ENCODE data around the gene KRT16. TPM values are rescaled to one million over a fixed set of nuclear protein-coding genes. Genes with fewer than 3 reads are reported as not detected.
"Not testable (repeated sequence)": the region's sequence is repeated elsewhere in the genome, so short reads cannot be mapped to it uniquely, and the experiment has no call there.

Gene KRT16
- total RNA-seq, 2 donors from 2014 or later, result not detected

DNA sequence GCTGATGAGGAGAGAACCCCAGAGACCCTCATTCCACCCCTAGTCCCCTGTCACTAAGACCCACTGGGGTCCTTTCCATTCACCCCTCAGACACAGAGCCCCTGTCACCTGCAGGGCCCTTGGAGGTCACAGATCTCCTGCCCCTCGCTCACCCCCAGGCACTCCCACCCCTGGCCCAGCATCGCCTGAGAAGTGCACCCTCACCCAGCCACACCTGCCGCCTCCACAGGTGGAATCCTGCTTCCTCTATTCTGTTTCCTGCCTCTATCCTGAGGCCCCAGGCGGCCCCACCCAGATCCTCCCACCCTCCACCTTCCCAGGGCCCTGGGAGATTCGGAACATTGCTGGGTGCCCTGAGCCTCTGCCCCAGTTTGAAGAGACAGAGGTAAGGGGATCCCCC is 25.6 kb upstream of the KRT16 start:
- Mint-ChIP-seq H3K4me3 (no peak overlapping the region), H3K4me1 (ENCODE audit: low read depth in 2 of 2) (peaks cover 0 to 2% of the 10 kb centered on the region in 2 donors)

DNA sequence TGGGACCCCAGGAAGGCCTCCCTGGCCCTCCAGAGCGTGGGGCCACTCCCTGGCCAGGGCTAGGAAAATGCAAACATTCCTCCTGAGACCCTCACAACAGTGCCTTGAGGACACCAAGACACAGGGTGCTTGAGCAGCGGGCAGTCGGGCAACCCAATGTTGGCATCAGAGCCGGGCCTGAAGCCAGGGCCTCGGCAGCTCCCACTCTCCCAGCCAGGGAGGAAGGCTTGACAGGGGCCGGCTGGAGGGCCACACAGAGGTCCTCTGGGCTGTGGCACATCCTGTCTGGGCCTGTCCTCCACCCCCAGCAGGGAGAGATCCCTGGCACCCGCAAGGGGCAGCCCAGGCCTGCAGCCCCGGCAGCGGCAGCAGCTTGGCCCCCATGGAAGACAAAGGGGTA is 24.1 kb upstream of the KRT16 start:
- H3K4me1 Mint-ChIP-seq (ENCODE audit: low read depth in 2 of 2), result peaks cover 0 to 2% of the 10 kb centered on the region in 2 donors
- DNase-seq (ENCODE audit: low spot score), result no peak
- H3K4me3 Mint-ChIP-seq, result no peak overlapping the region
- H3K36me3 Mint-ChIP-seq, result no peaks in the 10 kb centered on the region
- no peaks in the 10 kb centered on the region for H3K9me3 Mint-ChIP-seq
- no peak overlapping the region for H3K27ac Mint-ChIP-seq
- no peaks in the 10 kb centered on the region for H3K27me3 Mint-ChIP-seq
- ATAC-seq, result no peak

More for the DNA sequence above, 25.6 kb upstream of the KRT16 start:
- no peaks in the 10 kb centered on the region for H3K36me3 Mint-ChIP-seq
- H3K9me3 Mint-ChIP-seq, result no peaks in the 10 kb centered on the region
- ATAC-seq (no peak), DNase-seq (ENCODE audit: low spot score) (no peak)
- no peaks in the 10 kb centered on the region for H3K27me3 Mint-ChIP-seq
- no peak overlapping the region for H3K27ac Mint-ChIP-seq

DNA sequence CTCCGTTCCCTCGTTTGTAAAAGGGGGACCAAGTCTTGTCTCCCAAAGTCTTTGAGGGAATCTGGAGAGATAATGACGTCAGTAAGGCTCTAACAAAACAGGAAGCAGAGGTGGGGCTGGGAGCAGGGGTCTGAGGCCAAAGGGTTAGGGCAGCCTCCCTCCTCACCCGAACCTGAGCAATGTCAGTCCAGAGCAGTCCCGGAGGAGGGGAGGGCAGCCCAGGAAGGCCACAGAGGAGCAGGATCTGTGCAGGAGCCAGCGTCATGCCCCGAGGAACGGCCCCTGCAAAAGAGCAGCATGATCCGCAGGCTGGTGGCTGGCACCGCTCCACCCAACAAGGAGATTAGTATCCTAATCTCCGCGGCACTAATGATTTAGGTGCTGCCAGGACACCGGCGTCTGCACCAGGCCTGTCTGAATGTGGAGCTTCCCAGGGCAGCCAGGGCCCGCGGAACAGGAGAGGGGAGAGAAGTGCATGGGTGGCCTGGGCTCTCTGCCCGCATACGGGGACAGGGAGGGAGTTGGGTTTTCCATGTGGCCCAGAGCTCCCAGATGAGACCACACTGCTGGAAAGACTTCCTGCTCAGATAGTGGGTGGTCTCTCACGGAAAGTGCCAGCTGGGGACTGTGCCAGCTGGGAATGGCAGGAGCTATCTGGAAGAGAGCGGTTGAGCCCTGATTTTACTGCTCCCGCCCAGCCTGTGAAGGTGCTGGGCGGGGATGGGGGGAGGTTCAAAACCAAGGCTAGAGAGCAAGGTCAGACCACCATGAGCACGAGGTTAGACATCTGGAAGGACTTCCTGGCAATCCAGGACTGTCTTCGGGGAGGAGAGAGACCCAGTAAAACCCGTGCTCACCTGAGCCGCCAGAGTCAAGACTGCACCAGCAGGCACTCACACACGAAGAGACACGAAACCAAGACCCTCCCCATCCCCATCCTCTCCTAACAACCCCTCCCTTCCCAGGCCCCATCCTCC is 22.8 kb upstream of the KRT16 start:
- Mint-ChIP-seq H3K9me3 (no peaks in the 10 kb centered on the region), H3K4me3 (no peak overlapping the region), H3K36me3 (no peaks in the 10 kb centered on the region), H3K27ac (no peak overlapping the region), H3K4me1 (ENCODE audit: low read depth in 2 of 2) (peaks cover 0 to 2% of the 10 kb centered on the region in 2 donors), H3K27me3 (no peaks in the 10 kb centered on the region)
- DNase-seq (ENCODE audit: low spot score), result no peak
- no peak for ATAC-seq

DNA sequence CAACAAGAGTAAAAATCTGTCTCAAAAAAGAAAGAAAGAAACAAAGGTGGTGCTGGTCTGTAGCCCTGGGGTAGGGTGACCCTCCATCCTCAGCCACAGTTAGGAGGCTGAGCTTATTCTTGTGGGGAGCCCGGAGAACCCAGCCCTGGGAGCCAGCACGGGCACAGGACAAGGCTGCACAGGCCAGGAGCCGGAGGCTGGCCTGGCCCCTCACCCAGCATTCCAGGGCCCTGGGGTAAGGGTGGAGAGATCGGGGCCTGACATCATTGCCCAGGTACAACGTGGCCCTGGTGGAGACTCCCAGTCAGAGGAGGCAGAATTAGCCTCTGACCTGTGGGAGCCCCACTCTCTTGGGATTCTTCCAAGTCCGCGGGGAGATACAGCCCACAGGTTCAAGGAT is 22.1 kb upstream of the KRT16 start:
- Mint-ChIP-seq H3K27ac (no peak overlapping the region), H3K36me3 (no peaks in the 10 kb centered on the region), H3K27me3 (no peaks in the 10 kb centered on the region), H3K4me3 (no peak overlapping the region), H3K9me3 (no peaks in the 10 kb centered on the region), H3K4me1 (ENCODE audit: low read depth in 2 of 2) (peaks cover 0 to 2% of the 10 kb centered on the region in 2 donors)
- ATAC-seq (peak; percentile 3 to 13), DNase-seq (ENCODE audit: low spot score) (no peak)

DNA sequence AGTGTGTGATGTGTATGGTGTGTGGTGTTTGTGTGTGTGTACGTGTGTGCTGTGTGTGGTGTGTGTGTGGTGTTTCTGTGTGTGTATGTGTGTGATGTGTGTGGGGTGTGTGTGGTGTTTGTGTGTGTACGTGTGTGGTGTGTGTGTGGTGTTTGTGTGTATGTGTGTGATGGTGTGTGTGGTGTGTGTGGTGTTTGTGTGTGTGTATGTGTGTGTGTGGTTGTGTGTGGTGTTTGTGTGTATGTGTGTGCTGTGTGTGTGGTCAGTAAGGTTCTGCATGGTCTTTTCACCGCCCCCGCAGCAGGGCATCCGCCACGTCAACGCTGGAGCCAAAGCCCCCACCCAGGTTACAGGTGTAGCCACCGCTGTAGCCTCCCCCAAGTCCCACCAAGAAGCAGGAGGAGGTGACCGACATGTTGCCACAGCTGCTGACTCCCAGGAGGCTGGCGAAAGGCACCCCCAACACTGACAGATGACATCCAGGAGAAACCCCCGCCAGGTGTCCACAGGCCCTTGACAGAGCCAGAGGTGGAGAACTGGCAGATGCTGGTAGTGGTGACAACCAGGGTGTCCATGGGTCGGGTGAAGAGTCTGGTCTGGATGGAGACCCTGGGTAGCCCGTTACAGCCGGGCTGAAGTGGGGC is 21.1 kb upstream of the KRT16 start:
- ATAC-seq (no peak), DNase-seq (ENCODE audit: low spot score) (no peak)
- H3K27me3 Mint-ChIP-seq, result no peaks in the 10 kb centered on the region
- H3K27ac Mint-ChIP-seq, result no peak overlapping the region
- H3K4me1 Mint-ChIP-seq (ENCODE audit: low read depth in 2 of 2), result no peaks in the 10 kb centered on the region
- H3K36me3 Mint-ChIP-seq, result no peaks in the 10 kb centered on the region
- no peaks in the 10 kb centered on the region for H3K9me3 Mint-ChIP-seq
- no peak overlapping the region for H3K4me3 Mint-ChIP-seq

DNA sequence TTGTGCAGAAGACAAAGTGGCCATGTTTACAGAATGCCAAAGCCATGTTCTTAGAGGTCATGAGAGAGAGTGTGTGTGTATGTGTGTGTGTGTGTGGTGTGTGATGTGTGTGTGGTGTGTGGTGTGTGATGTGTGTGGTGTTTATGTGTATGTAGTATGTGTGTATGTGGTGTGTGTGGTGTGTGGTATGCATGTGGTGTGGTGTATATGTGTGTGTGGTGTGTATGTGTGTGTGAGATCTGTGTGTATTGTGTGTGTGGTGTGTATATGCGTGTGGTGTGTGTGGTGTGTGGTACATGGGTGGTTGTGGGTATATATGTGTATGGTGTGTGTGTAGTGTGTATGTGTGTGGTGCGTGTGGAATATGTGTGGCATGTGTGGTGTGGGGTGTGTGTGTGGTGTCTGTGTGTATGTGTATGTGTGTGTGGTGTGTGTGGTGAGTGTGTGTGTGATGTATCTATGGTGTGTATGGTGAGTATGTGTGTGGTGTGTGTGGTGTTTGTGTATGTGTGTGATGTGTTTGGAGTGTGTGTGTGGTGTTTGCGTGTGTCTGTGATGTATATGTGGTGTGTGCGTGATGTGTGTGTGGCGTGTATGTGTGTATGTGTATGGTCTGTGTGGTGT is 20.0 kb upstream of the KRT16 start:
- Mint-ChIP-seq H3K9me3 (no peaks in the 10 kb centered on the region), H3K27ac (no peak overlapping the region), H3K4me1 (ENCODE audit: low read depth in 2 of 2) (no peaks in the 10 kb centered on the region), H3K27me3 (no peaks in the 10 kb centered on the region), H3K4me3 (no peak overlapping the region), H3K36me3 (no peaks in the 10 kb centered on the region)
- DNase-seq (ENCODE audit: low spot score), result no peak
- no peak for ATAC-seq

DNA sequence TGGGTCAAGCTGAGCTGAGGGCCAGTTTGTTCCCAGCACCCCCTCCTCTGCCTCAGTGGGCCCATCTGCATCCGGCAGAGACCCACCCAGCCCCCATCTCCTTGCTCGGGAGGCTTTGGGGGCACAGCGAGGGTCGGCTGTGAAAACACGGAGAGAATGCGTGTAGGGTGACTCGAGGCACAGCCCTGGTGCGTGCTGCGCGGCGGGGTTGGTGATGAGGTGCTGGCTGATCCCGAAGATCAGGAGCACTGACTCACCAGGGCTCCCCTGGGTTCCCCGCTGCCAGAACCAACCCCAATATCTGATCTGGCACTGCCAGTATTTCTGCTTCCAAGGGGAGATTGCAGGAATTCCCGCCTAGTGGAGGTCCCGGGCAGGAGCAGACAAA is 19.3 kb upstream of the KRT16 start:
- Mint-ChIP-seq H3K9me3 (no peaks in the 10 kb centered on the region), H3K27ac (no peak overlapping the region), H3K4me1 (ENCODE audit: low read depth in 2 of 2) (no peaks in the 10 kb centered on the region), H3K4me3 (no peak overlapping the region), H3K36me3 (no peaks in the 10 kb centered on the region), H3K27me3 (no peaks in the 10 kb centered on the region)
- ATAC-seq, result no peak
- DNase-seq (ENCODE audit: low spot score), result no peak

DNA sequence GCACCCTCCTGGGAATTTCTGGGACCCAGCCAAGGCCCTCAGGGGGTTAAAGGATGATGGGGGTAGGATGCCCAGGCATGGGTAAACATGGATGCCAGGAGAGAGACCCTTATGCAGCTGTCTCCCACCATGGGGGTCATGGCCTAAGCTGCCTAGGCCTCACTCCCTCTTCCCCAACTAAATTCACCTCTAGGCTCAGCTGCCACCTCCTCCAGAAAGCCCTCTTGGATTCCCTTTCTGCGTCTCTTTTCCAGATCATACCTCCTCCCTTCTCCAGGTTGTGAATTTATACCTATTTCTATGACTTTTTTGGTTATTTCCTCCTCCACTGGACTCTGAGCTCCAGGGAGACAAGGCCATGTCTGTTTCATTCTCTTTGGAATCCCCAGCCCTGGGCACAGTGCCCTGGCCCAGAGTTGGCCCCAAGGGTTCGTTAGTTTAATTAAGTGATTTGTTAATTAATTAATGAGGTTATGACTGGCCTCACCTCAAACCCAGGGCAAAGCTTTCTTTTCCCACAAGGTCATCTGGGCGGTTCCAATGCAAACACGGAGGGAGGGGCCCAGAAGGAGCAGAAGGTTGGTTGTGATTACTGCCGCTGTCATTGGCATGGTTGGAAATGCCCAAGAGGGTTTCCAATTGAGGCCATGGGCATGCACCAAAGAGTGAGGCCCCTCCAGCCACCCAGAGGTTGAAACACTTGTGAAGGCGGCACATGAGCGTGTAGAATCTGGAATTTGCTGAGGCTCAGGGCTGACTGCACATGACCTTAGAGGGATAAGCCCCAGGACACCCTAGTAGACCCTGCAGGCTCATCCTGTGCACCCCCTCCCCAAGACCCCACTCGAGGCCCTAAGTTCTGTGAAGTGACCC is 18.7 kb upstream of the KRT16 start:
- ATAC-seq, result no peak
- Mint-ChIP-seq H3K4me3 (no peak overlapping the region), H3K36me3 (no peaks in the 10 kb centered on the region), H3K27me3 (no peaks in the 10 kb centered on the region), H3K4me1 (ENCODE audit: low read depth in 2 of 2) (no peaks in the 10 kb centered on the region), H3K27ac (no peak overlapping the region), H3K9me3 (no peaks in the 10 kb centered on the region)
- no peak for DNase-seq (ENCODE audit: low spot score)

DNA sequence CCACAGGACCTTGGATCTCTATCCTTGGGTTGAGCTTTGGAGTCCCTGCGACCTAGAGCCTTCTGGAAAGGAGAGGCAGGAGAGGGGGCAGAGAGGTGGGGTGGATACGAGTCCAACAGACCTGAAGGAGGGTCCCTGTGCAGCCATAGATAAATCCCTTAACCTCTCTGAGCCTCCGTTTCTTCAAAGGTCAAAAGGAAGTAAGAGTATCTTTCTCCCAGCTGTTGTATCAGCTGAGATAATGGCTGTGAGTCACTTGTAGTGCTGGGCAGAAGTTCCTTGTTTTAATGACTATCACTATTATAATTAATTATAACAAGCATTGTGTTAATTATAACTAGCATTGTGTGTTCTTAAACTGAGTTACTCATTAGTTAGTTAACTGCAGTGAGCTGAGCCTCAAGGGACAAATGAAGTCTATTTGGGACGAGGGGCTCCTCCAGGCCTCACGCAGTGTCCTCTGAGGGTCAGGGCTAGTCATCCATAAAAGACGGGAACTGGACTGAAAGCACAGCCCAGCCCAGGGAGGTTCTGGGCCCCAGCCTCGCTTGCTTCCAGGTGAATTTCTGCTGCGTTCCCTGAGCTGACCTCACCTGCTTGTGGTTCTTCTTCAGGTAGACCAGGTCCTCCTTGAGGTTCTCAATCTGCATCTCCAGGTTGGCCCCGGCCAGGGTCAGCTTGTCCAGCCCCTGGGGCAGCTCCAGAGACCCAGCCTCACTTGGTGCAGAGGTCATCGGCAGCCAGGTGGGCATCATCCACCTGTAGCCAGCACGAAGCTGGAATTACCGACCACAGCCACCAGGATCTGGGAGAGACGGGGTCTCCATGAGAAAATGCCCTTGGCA is 17.5 kb upstream of the KRT16 start:
- DNase-seq (ENCODE audit: low spot score) (no peak), ATAC-seq (no peak)
- Mint-ChIP-seq H3K27me3 (no peaks in the 10 kb centered on the region), H3K36me3 (no peaks in the 10 kb centered on the region), H3K9me3 (no peaks in the 10 kb centered on the region), H3K27ac (no peak overlapping the region), H3K4me1 (ENCODE audit: low read depth in 2 of 2) (no peaks in the 10 kb centered on the region), H3K4me3 (no peak overlapping the region)

DNA sequence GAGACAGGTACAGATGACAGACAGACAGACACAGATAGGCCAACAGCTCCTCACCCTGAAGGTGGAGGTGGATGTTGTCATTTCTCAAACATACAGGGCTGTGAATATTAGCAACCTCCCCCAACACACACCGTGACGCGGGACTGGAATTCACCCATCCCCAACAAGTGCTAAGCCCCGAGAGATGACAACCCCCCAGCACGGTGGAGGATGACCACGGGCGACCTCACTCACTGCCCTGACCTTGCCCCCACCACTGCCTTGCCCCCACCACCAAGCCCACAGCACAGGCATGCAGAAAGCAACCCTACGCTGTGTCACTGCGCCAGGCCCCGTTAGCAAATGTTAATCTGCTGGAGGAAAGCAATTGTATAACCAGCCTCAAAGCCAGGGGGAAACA is 16.7 kb upstream of the KRT16 start:
- no peaks in the 10 kb centered on the region for H3K27me3 Mint-ChIP-seq

DNA sequence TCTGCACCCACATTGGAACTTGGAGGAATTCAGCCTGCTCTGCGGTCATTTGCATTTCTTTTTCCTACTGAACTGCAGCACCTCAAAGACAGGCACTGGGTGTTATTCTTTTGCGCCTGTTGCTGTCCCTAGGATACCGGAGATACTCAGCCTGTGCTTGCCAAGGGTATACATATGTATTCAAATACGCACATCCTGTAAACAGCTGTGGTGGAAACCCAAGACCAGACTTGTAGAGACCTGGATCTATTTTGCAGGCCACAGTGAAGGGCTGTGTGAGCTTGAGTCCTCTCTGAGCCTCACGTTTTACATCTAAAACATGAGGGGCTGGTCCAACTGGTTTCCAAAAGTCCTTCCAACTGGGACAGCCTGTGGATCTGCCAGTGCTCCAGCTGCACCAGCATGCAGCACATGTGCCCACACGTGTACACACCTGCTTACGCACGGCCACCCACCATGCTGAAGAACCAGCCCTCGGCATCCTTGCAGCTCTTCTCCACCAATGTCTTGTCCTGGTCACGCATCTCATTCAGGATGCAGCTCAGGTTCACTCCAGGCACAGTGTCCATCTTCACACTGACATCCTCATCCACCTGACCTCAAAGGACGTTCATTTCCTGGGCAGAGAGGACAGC is 16.2 kb upstream of the KRT16 start:
- H3K9me3 Mint-ChIP-seq; ATAC-seq; H3K27ac Mint-ChIP-seq; H3K4me1 Mint-ChIP-seq (ENCODE audit: low read depth in 2 of 2); H3K36me3 Mint-ChIP-seq; H3K4me3 Mint-ChIP-seq; DNase-seq (ENCODE audit: low spot score); H3K27me3 Mint-ChIP-seq: not testable (repeated sequence)

More for the DNA sequence above, 16.7 kb upstream of the KRT16 start:
- no peaks in the 10 kb centered on the region for H3K36me3 Mint-ChIP-seq
- H3K9me3 Mint-ChIP-seq, result no peaks in the 10 kb centered on the region
- no peak overlapping the region for H3K4me3 Mint-ChIP-seq
- ATAC-seq (no peak), DNase-seq (ENCODE audit: low spot score) (no peak)
- no peaks in the 10 kb centered on the region for H3K4me1 Mint-ChIP-seq (ENCODE audit: low read depth in 2 of 2)
- no peak overlapping the region for H3K27ac Mint-ChIP-seq

DNA sequence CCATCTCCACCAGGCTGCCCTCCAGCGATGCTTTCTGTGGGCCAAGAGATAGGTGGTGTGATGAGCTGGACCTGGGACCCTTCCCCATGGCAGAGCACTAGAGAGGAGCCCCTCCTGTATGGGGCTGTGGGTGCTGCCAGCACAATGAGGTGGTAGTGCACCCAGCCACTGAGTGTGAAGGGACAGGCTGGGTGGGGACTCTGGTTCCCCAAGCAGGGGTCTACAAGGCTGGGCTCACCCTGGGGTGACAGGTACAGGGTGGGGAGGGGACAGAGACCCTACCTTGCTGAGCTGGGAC is 15.5 kb upstream of the KRT16 start:
- H3K4me3 Mint-ChIP-seq; H3K9me3 Mint-ChIP-seq; H3K36me3 Mint-ChIP-seq; H3K27ac Mint-ChIP-seq; DNase-seq (ENCODE audit: low spot score); H3K4me1 Mint-ChIP-seq (ENCODE audit: low read depth in 2 of 2); H3K27me3 Mint-ChIP-seq: not testable (repeated sequence)
- peak; percentile 31 to 53 for ATAC-seq

Data from natural killer cell treated with Interleukin-12 subunit alpha and Interleukin-12 subunit beta and Interleukin-15 and Interleukin-18, amount 100 ng/mL, for 72 hours (primary cell).